Endodermal cell (in vitro differentiated cells): ENCODE measurements around the gene TEX2. TPM values are rescaled to one million over a fixed set of nuclear protein-coding genes. Genes with fewer than 3 reads are reported as not detected.
A peak's percentile ranks its signal among the peaks of the same experiment; 100 is the strongest.

ENCODE experiments used
- DNase-seq: peaks from one replicate; pipeline ENCODE4 v3.0.0-alpha.2; 2017
- H3K27ac ChIP-seq: 2 replicates; pipeline ENCODE4 v1.5.1; 2013; ENCODE audit warnings: mild to moderate bottlenecking, low read depth, low read length, moderate library complexity
- H3K27me3 ChIP-seq: 2 replicates; pipeline ENCODE4 v1.6.1; 2013; ENCODE audit warnings: mild to moderate bottlenecking, low read length, moderate library complexity; ENCODE audit not compliant: insufficient read depth, control insufficient read depth, poor library complexity, severe bottlenecking
- H3K36me3 ChIP-seq: 2 replicates; pipeline ENCODE4 v1.7.0; 2013; ENCODE audit warnings: mild to moderate bottlenecking, low read length, moderate library complexity; ENCODE audit not compliant: control insufficient read depth, insufficient read depth
- H3K4me1 ChIP-seq: one replicate; pipeline ENCODE4 v1.7.0; 2013; ENCODE audit warnings: low read length; ENCODE audit not compliant: control insufficient read depth, insufficient read depth
- H3K4me3 ChIP-seq: 2 replicates; pipeline ENCODE4 v1.5.1; 2013; ENCODE audit warnings: mild to moderate bottlenecking, low read length, moderate library complexity
- H3K9ac ChIP-seq: 2 replicates; pipeline ENCODE4 v1.6.1; 2013; ENCODE audit warnings: mild to moderate bottlenecking, low read length, moderate library complexity; ENCODE audit not compliant: poor library complexity, severe bottlenecking; ENCODE audit errors: extremely low read depth
- H3K9me3 ChIP-seq: 2 replicates; pipeline ENCODE4 v1.6.1; 2013; ENCODE audit warnings: mild to moderate bottlenecking, low read length, moderate library complexity; ENCODE audit not compliant: control insufficient read depth
- H3K27ac Mint-ChIP-seq: 2 replicates; pipeline ENCODE4 v1.8.0; 2020; ENCODE audit warnings: mixed read lengths
- H3K27me3 Mint-ChIP-seq: 2 replicates; pipeline ENCODE4 v1.8.0; 2021; ENCODE audit warnings: mild to moderate bottlenecking, mixed read lengths; ENCODE audit not compliant: insufficient read depth
- H3K36me3 Mint-ChIP-seq: 2 replicates; pipeline ENCODE4 v1.8.0; 2020; ENCODE audit warnings: low read depth, mixed read lengths
- H3K4me1 Mint-ChIP-seq: 2 replicates; pipeline ENCODE4 v1.8.0; 2020; ENCODE audit warnings: mixed read lengths
- H3K4me3 Mint-ChIP-seq: 2 replicates; pipeline ENCODE4 v1.8.0; 2020; ENCODE audit warnings: mild to moderate bottlenecking, moderate library complexity, mixed read lengths
- H3K9me3 Mint-ChIP-seq: 2 replicates; pipeline ENCODE4 v1.8.0; 2020; ENCODE audit warnings: mild to moderate bottlenecking, mixed read lengths
- CTCF ChIP-seq: fragments of 200-600 bp; sonication (generic); conservative IDR thresholded peaks from 2 replicates; pipeline ENCODE4 v1.5.0; 2021; ENCODE audit warnings: antibody characterized with exemption, mild to moderate bottlenecking
- WGBS, 2 experiments: methylation state at CpG; one replicate each; pipeline versions ENCODE4 v1.1.5 to v1.1.7; 2013; ENCODE audit warnings: missing lambda C conversion rate in 2 of 2, mixed read lengths in 1 of 2; ENCODE audit not compliant: insufficient coverage in 1 of 2, insufficient read length in 1 of 2; 5-methylcytosine and 5-hydroxymethylcytosine counted together
- long read RNA-seq, 4 experiments: library from polyadenylated mRNA in 2 of 4; library from RNA in 1 of 4; library from capped mRNA in 1 of 4; stranded (forward) in 3 of 4; unstranded in 1 of 4; transcript quantifications; one replicate each; pipeline ENCODE4 v2.0.0, GENCODE V29; 2020 to 2021; ENCODE audit warnings: inconsistent platforms in 1 of 4
- polyA plus RNA-seq, 2 experiments: library from polyadenylated mRNA; stranded (reverse); fragments of 50-300 nt; gene quantifications; one replicate each; pipeline ENCODE4 v1.2.3, GENCODE V29; 2013
- total RNA-seq, 2 donors: library from RNA; stranded (reverse); fragmentation: NEBNext Ultra II Directional in 1 of 2; extraction: Animal tissue kit (Norgen Biotek cat#: 25700) in 1 of 2; gene quantifications; 2 replicates in 1 of 2; 3 replicates in 1 of 2; pipeline ENCODE4 v1.2.1, GENCODE V29; 2021

Gene TEX2
- 10 to 100 TPM; 11.6 to 13.1 TPM for total RNA-seq
- 11.5 TPM for polyA plus RNA-seq (2013, experiment 1 of 2)
- 9.5 TPM for polyA plus RNA-seq (2013, experiment 2 of 2)
- long read RNA-seq, experiment 1, full-length matches to known transcripts = 3 of 3 reads
- long read RNA-seq, experiment 1, partial matches to known transcripts = 0 of 3 reads
- long read RNA-seq, experiment 1, other reads (novel, unspliced or antisense) = 0 of 3 reads
- long read RNA-seq, experiment 2, full-length matches to known transcripts = 18 of 27 reads
- long read RNA-seq, experiment 2, partial matches to known transcripts = 5 of 27 reads
- long read RNA-seq, experiment 2, other reads (novel, unspliced or antisense) = 4 of 27 reads
- long read RNA-seq, experiment 3, full-length matches to known transcripts = 20 of 28 reads
- long read RNA-seq, experiment 3, partial matches to known transcripts = 8 of 28 reads
- long read RNA-seq, experiment 3, other reads (novel, unspliced or antisense) = 0 of 28 reads
- long read RNA-seq, experiment 4 = 0 reads

- Histone ChIP-seq H3K4me1 (peaks cover 2% of the 10 kb centered on the region), H3K27me3 (peaks cover 42% of the 10 kb centered on the region), H3K9me3 (no peaks in the 10 kb centered on the region), H3K27ac (peak within 1 kb of the TSS; percentile 6), H3K4me3 (peak within 1 kb of the TSS; percentile 93), H3K9ac (peak within 1 kb of the TSS; percentile 72), H3K36me3 (no peaks in the 10 kb centered on the region)
- Mint-ChIP-seq H3K9me3 (no peaks in the 10 kb centered on the region), H3K4me3 (peak within 1 kb of the TSS; percentile 88), H3K4me1 (peaks cover 23% of the 10 kb centered on the region), H3K27me3 (peaks cover 55% of the 10 kb centered on the region), H3K36me3 (no peaks in the 10 kb centered on the region), H3K27ac (peak within 1 kb of the TSS; percentile 93)
- no peak for TF ChIP-seq CTCF
- 1 to 3% methylated on average over 4 to 68 of the region's 69 CpGs for WGBS, 2 experiments
- peak; percentile 97 for DNase-seq
These were observed at the start of gene TEX2 for GRCh38 chr17:64263000-64263766. Gene TEX2 (minus strand): TSS chr17:64263260. CDS start chr17:64214217, 49,043 bp downstream.

- Histone ChIP-seq H3K4me3 (no peak overlapping the region), H3K27me3 (no peaks in the 10 kb centered on the region), H3K4me1 (no peaks in the 10 kb centered on the region), H3K27ac (no peak overlapping the region), H3K9me3 (no peaks in the 10 kb centered on the region), H3K36me3 (no peaks in the 10 kb centered on the region), H3K9ac (no peak overlapping the region)
- H3K36me3 Mint-ChIP-seq = no peaks in the 10 kb centered on the region
- no peak for DNase-seq
- WGBS, 2 experiments = 85 to 91% methylated on average over 3 to 4 of the region's 4 CpGs
- TF ChIP-seq CTCF = no peak
- H3K4me3 Mint-ChIP-seq = no peak overlapping the region
- no peak overlapping the region for H3K27ac Mint-ChIP-seq
- no peaks in the 10 kb centered on the region for H3K9me3 Mint-ChIP-seq
- H3K4me1 Mint-ChIP-seq = peaks cover 1% of the 10 kb centered on the region
- no peaks in the 10 kb centered on the region for H3K27me3 Mint-ChIP-seq
These were observed 46.6 kb upstream of the TEX2 start for GRCh38 chr17:64309710-64310109.

- Histone ChIP-seq H3K4me3 (no peak overlapping the region), H3K27ac (no peak overlapping the region), H3K9me3 (no peaks in the 10 kb centered on the region), H3K4me1 (no peaks in the 10 kb centered on the region), H3K9ac (no peak overlapping the region), H3K27me3 (no peaks in the 10 kb centered on the region), H3K36me3 (no peaks in the 10 kb centered on the region)
- peaks cover 4% of the 10 kb centered on the region for H3K4me1 Mint-ChIP-seq
- 71 to 92% methylated on average over 1 to 2 of the region's 2 CpGs for WGBS, 2 experiments
- H3K27ac Mint-ChIP-seq = no peak overlapping the region
- H3K9me3 Mint-ChIP-seq = no peaks in the 10 kb centered on the region
- no peak overlapping the region for H3K4me3 Mint-ChIP-seq
- H3K27me3 Mint-ChIP-seq = no peaks in the 10 kb centered on the region
- no peaks in the 10 kb centered on the region for H3K36me3 Mint-ChIP-seq
- no peak for DNase-seq
- TF ChIP-seq CTCF = no peak
These were observed 46.0 kb upstream of the TEX2 start for GRCh38 chr17:64309021-64309420.
